ENCODE data around the gene IQCK. TPM values are rescaled to one million over a fixed set of nuclear protein-coding genes. Genes with fewer than 3 reads are reported as not detected.

Gene IQCK
- total and polyA plus RNA-seq, 2 experiments from 2014 or later, result 13.2 to 13.9 TPM

DNA sequence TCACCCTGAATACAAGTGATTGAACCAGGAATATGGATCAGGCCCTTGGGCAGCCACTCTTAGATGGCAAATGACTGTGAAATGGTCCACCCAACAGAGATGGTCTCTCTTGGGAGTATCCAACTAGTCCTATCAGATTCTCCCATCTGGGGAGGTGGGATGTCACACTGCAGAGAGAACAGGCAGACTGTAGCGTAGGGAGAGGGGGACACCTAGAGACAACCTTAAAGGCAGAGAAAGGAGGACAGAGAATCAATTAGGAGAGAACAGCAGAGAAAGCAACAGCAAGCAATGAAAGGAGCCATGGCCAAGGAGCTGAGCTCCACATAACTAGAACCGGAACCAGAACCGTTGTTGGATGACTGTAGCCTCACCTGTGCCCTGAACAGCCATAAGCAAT is 37.2 kb downstream of the IQCK start:
- H3K27ac ChIP-seq, result no peak overlapping the region
- H3K36me3 ChIP-seq, result no peaks in the 10 kb centered on the region
- no peak overlapping the region for H3K4me3 ChIP-seq
- no peak for DNase-seq (ENCODE audit: low read depth in 1 of 2, low spot score in 1 of 2)
- no peaks in the 10 kb centered on the region for H3K9me3 ChIP-seq (ENCODE audit: low read depth)
- no peaks in the 10 kb centered on the region for H3K27me3 ChIP-seq
- H3K4me1 ChIP-seq (ENCODE audit: low read depth), result no peaks in the 10 kb centered on the region
- no peak for TF ChIP-seq CTCF (IDR thresholded peaks at IDR 0.05; ENCODE audit: low read depth, low read length)

DNA sequence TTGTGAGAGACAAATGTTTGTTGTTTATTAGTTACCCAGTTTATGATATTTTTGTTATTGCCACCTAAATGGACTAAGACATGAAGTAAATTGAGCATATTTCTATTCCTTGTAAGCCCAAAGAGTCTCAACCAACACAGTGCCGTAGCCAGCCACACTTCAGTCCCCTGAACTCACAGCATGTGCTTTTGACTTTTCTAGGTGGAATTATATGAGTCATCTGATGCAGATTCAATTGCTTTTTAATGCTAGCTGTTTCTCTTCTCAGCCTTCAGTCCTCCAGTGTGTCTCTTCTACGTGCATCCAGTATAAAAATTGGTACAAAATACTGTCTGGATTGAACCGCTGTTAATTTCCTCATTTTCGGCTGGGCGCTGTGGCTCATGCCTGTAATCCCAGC is 39.0 kb downstream of the IQCK start:
- no peak for DNase-seq (ENCODE audit: low read depth in 1 of 2, low spot score in 1 of 2)
- H3K27ac ChIP-seq, result no peak overlapping the region
- H3K4me3 ChIP-seq, result no peak overlapping the region
- no peaks in the 10 kb centered on the region for H3K9me3 ChIP-seq (ENCODE audit: low read depth)
- no peaks in the 10 kb centered on the region for H3K4me1 ChIP-seq (ENCODE audit: low read depth)
- TF ChIP-seq CTCF (IDR thresholded peaks at IDR 0.05; ENCODE audit: low read depth, low read length), result no peak
- no peaks in the 10 kb centered on the region for H3K27me3 ChIP-seq
- no peaks in the 10 kb centered on the region for H3K36me3 ChIP-seq

GRCh38 chr16:19757762-19758595 is 39.9 kb downstream of the IQCK start:
- DNase-seq (ENCODE audit: low read depth in 1 of 2, low spot score in 1 of 2), result peak in 1 of 2 donors; percentile 60
- no peak overlapping the region for H3K4me3 ChIP-seq

GRCh38 chr16:19760356-19761060 is 42.4 kb downstream of the IQCK start:
- no peak for DNase-seq (ENCODE audit: low read depth in 1 of 2, low spot score in 1 of 2)
- no peak overlapping the region for H3K4me3 ChIP-seq
- H3K27ac ChIP-seq, result no peak overlapping the region
- no peaks in the 10 kb centered on the region for H3K36me3 ChIP-seq
- TF ChIP-seq CTCF (IDR thresholded peaks at IDR 0.05; ENCODE audit: low read depth, low read length), result no peak
- H3K4me1 ChIP-seq (ENCODE audit: low read depth), result no peaks in the 10 kb centered on the region
- no peaks in the 10 kb centered on the region for H3K27me3 ChIP-seq
- no peaks in the 10 kb centered on the region for H3K9me3 ChIP-seq (ENCODE audit: low read depth)

More at GRCh38 chr16:19757762-19758595, 39.9 kb downstream of the IQCK start:
- no peaks in the 10 kb centered on the region for H3K9me3 ChIP-seq (ENCODE audit: low read depth)
- H3K27me3 ChIP-seq, result no peaks in the 10 kb centered on the region
- no peaks in the 10 kb centered on the region for H3K4me1 ChIP-seq (ENCODE audit: low read depth)
- H3K36me3 ChIP-seq, result no peaks in the 10 kb centered on the region
- TF ChIP-seq CTCF (IDR thresholded peaks at IDR 0.05; ENCODE audit: low read depth, low read length), result no peak
- H3K27ac ChIP-seq, result no peak overlapping the region

DNA sequence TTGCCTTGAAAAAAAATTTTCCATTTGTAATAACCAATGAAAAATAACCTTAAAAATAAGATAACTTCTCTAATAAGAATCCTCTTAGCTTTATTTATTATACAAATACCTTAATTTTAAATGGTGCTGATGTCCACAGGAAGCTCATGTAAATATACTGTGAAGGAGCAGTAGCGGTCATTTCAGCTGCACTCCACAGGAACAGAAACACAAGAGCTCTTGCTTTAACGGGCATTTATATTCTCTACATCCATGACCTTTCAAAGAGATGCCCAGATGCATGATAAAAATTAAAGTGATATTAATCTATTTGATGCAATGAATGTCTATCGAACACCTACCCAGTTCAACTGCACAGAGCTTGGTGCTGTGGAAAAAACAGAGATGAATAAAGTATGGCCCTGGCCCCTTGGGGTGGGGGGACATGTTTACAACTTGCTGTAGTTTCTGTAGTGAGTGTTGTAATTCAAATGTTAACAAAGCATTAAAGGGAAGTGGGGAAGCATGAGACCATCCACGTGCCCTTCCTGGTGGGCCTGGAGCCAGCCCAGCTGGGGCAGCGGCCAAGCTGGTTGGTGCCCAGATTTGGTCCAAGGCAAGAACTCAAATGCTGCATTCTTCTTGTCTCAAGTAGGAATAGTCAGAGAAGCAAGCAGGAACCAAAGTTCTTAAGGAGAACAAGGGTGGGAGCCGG is 47.9 kb downstream of the IQCK start:
- no peaks in the 10 kb centered on the region for H3K27me3 ChIP-seq
- TF ChIP-seq CTCF (IDR thresholded peaks at IDR 0.05; ENCODE audit: low read depth, low read length), result no peak
- H3K27ac ChIP-seq, result no peak overlapping the region
- no peak overlapping the region for H3K4me3 ChIP-seq
- H3K9me3 ChIP-seq (ENCODE audit: low read depth), result no peaks in the 10 kb centered on the region
- DNase-seq (ENCODE audit: low read depth in 1 of 2, low spot score in 1 of 2), result peak in 1 of 2 donors; percentile 42
- no peaks in the 10 kb centered on the region for H3K36me3 ChIP-seq
- no peaks in the 10 kb centered on the region for H3K4me1 ChIP-seq (ENCODE audit: low read depth)
